Fibroblast of pulmonary artery (primary cell): ENCODE data around the gene EBLN1.
A peak's percentile ranks its signal among the peaks of the same experiment; 100 is the strongest.
"Not testable (repeated sequence)": the region's sequence is repeated elsewhere in the genome, so short reads cannot be mapped to it uniquely, and the experiment has no call there.

Experiments used
- DNase-seq: peaks from one replicate; pipeline ENCODE4 v3.0.0-alpha.2; 2010; ENCODE audit warnings: low read depth
- H3K4me3 ChIP-seq: replicated peaks from 2 replicates; pipeline ENCODE4 v1.5.1; 2011; ENCODE audit warnings: low read depth, mild to moderate bottlenecking, control low read depth, low read length, moderate library complexity
- TF ChIP-seq, protein P1 (sequence below): IDR thresholded peaks from 2 replicates; pipeline ENCODE4 v1.5.1; 2011; ENCODE audit warnings: mild to moderate bottlenecking, control low read depth, low read length, inconsistent platforms; ENCODE audit errors: missing control alignments

EBLN1 gene

DNA sequence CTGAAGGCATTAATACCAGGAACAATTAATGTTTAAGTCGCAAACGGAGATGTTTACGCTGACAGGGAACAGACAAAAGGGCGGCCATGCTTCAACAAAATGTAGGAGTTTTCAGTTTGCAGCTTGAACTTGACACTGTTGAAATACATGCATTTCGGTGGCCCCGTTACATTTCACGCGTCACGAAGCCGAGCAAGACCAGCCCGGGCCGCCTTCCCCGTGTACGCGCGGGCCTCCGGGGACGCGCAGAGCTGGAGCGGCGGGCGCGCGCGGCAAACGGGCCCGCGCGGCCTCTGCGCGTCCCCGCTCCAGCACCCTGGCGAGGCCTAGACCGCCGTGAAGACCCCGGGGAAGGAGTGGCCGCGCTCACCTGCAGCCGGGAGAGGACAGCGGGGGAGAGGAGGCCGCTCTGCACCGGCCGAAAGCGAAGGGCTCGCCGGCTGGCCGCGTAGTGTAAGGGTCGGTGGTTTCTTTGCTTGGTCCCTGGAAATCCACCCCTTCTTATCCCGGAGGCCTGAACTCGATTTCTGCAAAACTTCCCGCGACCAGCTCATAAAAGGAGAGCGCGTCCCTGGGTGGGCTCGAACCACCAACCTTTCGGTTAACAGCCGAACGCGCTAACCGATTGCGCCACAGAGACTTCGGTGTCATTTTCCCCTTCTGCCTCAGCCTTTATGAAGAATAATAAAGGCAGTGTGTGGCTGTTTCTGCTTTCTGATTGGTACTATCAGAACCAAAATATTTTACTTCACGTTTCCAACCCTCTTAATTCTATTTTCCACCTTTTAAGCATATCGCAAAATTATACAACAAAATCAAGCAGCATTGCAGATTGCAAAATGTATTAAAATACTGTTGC lies 11.4 kb upstream of the EBLN1 start:
- peak overlapping the region; percentile 68 for H3K4me3 ChIP-seq
- peak; percentile 94 for DNase-seq
- TF ChIP-seq, protein P1, sequence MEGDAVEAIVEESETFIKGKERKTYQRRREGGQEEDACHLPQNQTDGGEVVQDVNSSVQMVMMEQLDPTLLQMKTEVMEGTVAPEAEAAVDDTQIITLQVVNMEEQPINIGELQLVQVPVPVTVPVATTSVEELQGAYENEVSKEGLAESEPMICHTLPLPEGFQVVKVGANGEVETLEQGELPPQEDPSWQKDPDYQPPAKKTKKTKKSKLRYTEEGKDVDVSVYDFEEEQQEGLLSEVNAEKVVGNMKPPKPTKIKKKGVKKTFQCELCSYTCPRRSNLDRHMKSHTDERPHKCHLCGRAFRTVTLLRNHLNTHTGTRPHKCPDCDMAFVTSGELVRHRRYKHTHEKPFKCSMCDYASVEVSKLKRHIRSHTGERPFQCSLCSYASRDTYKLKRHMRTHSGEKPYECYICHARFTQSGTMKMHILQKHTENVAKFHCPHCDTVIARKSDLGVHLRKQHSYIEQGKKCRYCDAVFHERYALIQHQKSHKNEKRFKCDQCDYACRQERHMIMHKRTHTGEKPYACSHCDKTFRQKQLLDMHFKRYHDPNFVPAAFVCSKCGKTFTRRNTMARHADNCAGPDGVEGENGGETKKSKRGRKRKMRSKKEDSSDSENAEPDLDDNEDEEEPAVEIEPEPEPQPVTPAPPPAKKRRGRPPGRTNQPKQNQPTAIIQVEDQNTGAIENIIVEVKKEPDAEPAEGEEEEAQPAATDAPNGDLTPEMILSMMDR: no peak

DNA sequence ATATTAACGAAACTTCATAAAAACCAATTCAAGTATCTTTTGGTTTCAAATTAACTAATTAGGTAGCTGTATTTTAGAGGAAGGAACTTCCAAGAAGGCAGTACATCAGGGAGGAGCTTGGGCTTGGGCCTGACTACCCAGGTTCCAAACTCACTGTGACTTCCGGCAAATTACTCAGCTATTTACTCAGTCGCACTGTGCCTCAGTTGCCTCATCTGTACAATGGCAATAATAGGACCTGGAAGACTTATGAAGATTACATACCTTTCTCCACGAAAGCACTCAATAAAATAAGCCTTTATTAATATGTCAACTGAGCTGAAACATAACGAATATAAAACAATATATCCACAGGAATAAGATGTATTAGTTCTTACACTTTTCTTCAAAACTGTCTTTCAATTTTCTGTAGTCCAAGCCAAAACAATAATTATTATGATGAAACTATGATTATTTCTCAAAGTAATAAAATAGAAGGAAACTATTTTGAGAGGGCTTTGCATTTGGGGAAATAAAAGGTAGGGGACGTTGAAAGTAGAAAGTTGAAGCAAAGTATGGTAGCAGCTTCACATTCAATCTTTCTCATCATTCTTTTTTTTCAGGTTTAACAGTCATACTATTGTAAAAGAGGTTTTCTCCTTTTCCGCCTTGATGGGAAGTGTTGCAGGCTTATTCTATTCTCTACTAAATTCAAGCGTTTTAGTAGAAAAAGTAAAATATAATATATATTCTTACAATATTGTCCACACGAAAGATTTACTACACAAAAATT lies 10.5 kb upstream of the EBLN1 start:
- peak overlapping the region; percentile 68 for H3K4me3 ChIP-seq
- TF ChIP-seq, protein P1: no peak
- no peak for DNase-seq

GRCh38 chr10:22226599-22226998 lies 8.8 kb upstream of the EBLN1 start:
- no peak overlapping the region for H3K4me3 ChIP-seq
- no peak for DNase-seq
- TF ChIP-seq, protein P1: no peak

DNA sequence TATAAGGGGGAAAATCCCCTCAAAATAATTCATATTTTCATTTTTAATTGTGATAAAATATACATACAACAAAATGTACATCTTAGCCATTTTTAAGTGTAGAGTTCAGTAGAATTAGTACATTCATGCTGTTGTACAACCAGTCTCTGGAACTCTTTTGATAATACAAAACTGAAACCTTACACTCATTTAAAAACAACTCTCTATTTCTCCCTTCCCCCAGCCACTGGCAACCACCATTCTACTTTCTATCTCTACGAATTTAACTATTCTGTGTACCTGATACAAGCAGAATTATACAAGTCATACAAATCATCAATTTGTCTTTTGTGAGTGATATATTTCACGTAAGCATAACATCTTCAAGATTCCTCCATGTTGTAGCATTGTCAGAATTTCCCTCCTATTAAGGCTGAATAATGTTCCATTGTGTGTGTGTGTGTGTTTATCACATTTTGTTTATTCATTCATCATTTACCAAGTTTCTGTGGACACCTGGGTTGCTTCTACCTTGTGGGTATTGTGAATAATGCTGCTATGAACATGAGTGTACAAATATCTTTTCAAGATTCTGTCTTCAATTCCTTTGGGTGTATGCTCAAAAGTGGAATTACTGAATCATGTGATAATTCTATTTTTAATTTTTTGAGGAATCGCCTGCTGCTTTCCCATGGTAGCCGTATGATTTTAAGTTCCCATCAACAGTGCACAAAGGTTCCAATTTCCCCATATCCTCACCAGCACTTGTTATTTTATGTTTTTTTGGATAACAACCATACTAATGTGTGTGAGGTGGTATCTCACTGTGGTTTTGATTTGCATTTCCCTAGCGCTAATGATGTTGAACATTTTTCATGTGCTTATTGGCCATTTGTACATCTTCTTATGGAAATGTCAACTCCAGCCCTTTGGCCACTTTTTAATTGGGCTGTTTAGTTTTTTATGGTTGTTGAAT lies 4.7 kb upstream of the EBLN1 start:
- DNase-seq: no peak
- TF ChIP-seq, protein P1: no peak
- no peak overlapping the region for H3K4me3 ChIP-seq

DNA sequence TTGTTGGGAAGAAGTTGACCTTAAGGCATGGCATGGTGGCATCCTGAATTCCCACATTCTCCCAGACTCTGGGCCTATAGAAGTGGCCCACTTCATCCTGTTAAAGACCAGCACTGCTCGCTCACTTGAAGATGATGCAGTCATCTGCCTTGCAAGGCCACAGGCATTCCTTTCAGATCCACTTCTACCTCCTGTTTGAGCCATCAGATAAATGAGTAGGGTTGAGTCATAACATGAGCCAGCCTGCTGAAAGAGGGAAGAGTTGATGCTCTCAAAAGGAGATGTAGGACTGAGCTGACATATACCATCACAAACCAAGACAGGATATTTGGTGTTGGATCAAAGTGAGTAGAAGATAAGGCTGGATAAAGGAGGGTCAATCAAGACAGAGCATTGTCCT lies 1.5 kb upstream of the EBLN1 start:
- H3K4me3 ChIP-seq: no peak overlapping the region
- TF ChIP-seq, protein P1: no peak
- DNase-seq: no peak

- TF ChIP-seq, protein P1: peak; percentile 32
- no peak overlapping the region for H3K4me3 ChIP-seq
- DNase-seq: peak; percentile 4
Measured at GRCh38 chr10:22218448-22218847, 633 bp upstream of the EBLN1 start.

GRCh38 chr10:22217084-22217483 lies 731 bp downstream of the EBLN1 start:
- not testable (repeated sequence) for DNase-seq, H3K4me3 ChIP-seq
